ENCODE results near the gene SERGEF.

- TF ChIP-seq CTCF (IDR thresholded peaks at IDR 0.05; ENCODE audit: insufficient read depth, low read depth, low read length) (no peak), EZH2 (IDR thresholded peaks at IDR 0.05; ENCODE audit: insufficient read depth, low read length) (no peak)
Observed at GRCh38 chr11:18036456-18036855, 23.6 kb upstream of the SERGEF start.

Data from astrocyte (in vitro differentiated cells and primary cell).